Astrocyte of the cerebellum (primary cell): ENCODE results near the gene CCT3.
A peak's percentile ranks its signal among the peaks of the same experiment; 100 is the strongest.

Experiments
- DNase-seq: peaks from one replicate; pipeline ENCODE4 v3.0.0-alpha.2; 2011; ENCODE audit warnings: low read depth
- H3K4me3 ChIP-seq: 2 replicates; pipeline ENCODE4 v1.5.1; 2011; ENCODE audit warnings: mild to moderate bottlenecking, low read depth, low read length, moderate library complexity
- in situ Hi-C: cut with HindIII; loops from 2 replicates; pipeline ENCODE4 v1.10.0; 2017; ENCODE audit warnings: low sequenced_read_pairs
- TF ChIP-seq, protein P1 (sequence below): IDR thresholded peaks from 2 replicates; pipeline ENCODE4 v1.5.1; 2012; ENCODE audit warnings: low read length, low read depth, moderate library complexity, mild to moderate bottlenecking; ENCODE audit errors: missing control alignments

The CCT3 gene

GRCh38 chr1:156338180-156338976 is at the start of gene CCT3, which contains the start of gene TSACC:
TSS of gene CCT3 (minus strand) at chr1:156338292. CDS start at chr1:156338184, 108 bp downstream.
TSS of gene TSACC (plus strand) at chr1:156338526. CDS start at chr1:156339758, 1,232 bp downstream.
- in situ Hi-C loops: no loop called here
- peak; percentile 99 for DNase-seq
- TF ChIP-seq, protein P1, sequence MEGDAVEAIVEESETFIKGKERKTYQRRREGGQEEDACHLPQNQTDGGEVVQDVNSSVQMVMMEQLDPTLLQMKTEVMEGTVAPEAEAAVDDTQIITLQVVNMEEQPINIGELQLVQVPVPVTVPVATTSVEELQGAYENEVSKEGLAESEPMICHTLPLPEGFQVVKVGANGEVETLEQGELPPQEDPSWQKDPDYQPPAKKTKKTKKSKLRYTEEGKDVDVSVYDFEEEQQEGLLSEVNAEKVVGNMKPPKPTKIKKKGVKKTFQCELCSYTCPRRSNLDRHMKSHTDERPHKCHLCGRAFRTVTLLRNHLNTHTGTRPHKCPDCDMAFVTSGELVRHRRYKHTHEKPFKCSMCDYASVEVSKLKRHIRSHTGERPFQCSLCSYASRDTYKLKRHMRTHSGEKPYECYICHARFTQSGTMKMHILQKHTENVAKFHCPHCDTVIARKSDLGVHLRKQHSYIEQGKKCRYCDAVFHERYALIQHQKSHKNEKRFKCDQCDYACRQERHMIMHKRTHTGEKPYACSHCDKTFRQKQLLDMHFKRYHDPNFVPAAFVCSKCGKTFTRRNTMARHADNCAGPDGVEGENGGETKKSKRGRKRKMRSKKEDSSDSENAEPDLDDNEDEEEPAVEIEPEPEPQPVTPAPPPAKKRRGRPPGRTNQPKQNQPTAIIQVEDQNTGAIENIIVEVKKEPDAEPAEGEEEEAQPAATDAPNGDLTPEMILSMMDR: no peak

DNA sequence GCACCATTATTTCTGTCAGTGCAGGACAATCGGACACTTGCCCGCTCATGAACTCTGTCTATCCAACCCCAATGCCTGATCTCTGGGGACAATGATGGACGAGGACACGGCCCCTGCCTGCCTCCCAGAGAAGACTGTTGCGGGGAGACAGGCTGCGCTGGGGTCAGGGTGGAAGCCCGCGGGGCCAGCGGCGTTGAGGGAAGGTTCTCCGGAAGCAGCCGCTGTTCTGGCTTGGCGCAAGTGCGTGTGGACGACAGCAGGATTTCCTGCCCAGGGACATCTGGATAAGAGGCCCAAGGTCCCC is 49.7 kb upstream of the CCT3 start:
- H3K4me3 ChIP-seq: no peak overlapping the region
- in situ Hi-C loops: no loop called here

More at GRCh38 chr1:156338180-156338976, at the start of gene CCT3, which contains the start of gene TSACC:
- peak within 1 kb of the TSS; percentile 96 for H3K4me3 ChIP-seq

DNA sequence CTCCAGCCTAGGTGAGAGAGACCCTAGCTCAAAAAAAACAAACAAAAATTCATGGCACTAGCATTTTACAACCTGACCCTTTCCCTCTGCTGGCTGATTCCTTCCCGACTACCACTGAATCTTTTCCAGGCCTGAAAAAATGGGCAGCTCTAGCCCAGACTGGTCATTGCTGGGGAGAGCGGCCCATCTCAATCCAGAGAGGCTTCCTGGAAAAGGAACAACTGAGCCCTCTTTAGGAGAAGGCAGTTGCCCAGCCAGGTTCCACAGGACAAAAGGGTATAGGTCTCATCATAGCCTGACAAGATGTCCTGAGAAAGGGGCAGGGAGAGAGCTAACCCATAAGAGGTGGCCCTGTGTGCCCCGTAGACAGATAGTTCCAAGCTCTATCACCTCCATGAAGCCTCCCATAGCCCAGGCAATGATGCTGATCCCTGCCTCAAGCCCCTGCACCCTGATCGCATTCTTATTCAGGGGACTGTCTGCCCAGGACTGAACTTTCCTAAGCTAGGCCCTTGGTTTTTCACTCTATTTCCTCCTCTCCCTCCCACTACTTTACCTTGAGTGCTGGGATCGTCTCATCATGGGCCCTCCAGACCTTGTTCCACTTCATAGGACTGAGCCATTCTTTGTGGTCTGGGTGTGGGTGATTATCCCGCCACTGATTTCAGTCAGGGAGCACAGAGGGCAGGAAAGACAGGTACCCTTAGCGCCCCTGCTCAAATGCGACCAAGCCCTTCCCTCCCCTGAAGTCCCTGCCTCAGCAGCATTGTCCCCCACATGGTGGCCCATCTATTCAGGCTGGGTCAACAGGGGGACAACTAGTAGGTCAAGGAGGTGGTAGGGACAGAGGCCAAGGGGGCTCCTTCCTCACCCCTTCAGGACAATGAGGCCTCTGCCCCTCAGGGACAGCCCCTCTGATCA is 49.1 kb upstream of the CCT3 start:
- TF ChIP-seq, protein P1: no peak
- in situ Hi-C loops: no loop called here
- no peak overlapping the region for H3K4me3 ChIP-seq
- DNase-seq: no peak

More for the DNA sequence above, 49.7 kb upstream of the CCT3 start:
- no peak for DNase-seq
- TF ChIP-seq, protein P1: no peak

- in situ Hi-C loops: no loop called here
- TF ChIP-seq, protein P1: no peak
- DNase-seq: no peak
- no peak overlapping the region for H3K4me3 ChIP-seq
Observed at GRCh38 chr1:156386134-156386901, 48.2 kb upstream of the CCT3 start.

- TF ChIP-seq, protein P1: peak; percentile 92
- H3K4me3 ChIP-seq: no peak overlapping the region
- in situ Hi-C loops: no loop called here
- DNase-seq: peak; percentile 44
Observed at GRCh38 chr1:156385534-156386031, 47.5 kb upstream of the CCT3 start.

DNA sequence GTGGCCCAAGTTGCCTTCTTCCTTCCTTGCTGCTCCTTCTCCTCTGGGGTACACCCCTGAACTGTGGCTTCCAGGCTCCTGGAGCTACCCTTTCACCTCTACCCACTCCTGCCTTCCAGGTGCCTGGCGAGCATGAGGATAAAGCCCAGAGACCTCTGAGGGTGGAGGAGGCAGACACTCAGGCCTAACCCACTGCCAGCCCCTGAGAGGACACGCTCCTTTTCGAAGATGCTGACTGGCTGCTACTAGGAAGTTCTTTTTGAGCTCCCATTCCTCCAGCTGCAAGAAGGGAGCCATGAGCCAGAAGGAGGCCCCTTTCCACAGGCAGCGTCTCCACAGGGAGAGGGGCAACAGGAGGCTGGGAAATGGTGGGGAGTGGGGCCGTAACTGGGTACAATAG is 46.6 kb upstream of the CCT3 start:
- TF ChIP-seq, protein P1: no peak
- in situ Hi-C loops: no loop called here
- no peak overlapping the region for H3K4me3 ChIP-seq
- no peak for DNase-seq
